ENCODE data around the gene PEX11A. TPM values are rescaled to one million over a fixed set of nuclear protein-coding genes. Genes with fewer than 3 reads are reported as not detected.

The PEX11A gene
- total and polyA plus RNA-seq, 2 donors (not counting 3 experiments of a cell fraction or from before 2014, with no cell fraction given): 3.2 to 4.4 TPM

- H2AFZ ChIP-seq (ENCODE audit: low read depth, low read length): peak overlapping the region; percentile 47
- peak; percentile 86 for DNase-seq (ENCODE audit: low read depth, low spot score)
- no peak overlapping the region for H3K9ac ChIP-seq (replicated peaks; ENCODE audit: extremely low read depth, insufficient read depth, low read length)
- BruUV-seq (replicated peaks): no TSS peak
- H3K9me3 ChIP-seq (replicated peaks; ENCODE audit: control insufficient read depth, insufficient read depth, low read length): no peaks in the 10 kb centered on the region
- ChIA-PET CTCF (interaction anchor here (0.5 to 3.1 kb wide), 41 partner anchors 9 to 481 kb away, joined by 3 to 99 read pairs (median 6); partner anchors contain the start of genes AP3S2, ARPIN and MESP1), POLR2A (no interaction called here)
- dilution Hi-C loops (cut with MboI; ENCODE audit: extremely low pct_ligation_motif_present, low sequenced_read_pairs): no loop called here
- intact Hi-C loops (cut with micrococcal nuclease): loop anchor here (1.0 kb wide), 5 partner anchors 20 to 347 kb away; no protein-coding TSS in a partner anchor
- H3K4me2 ChIP-seq (ENCODE audit: insufficient read depth, low read length): no peak overlapping the region
- H3K79me2 ChIP-seq (ENCODE audit: control insufficient read depth, insufficient read depth, low read length): no peaks in the 10 kb centered on the region
- no peak overlapping the region for H3K27ac ChIP-seq (ENCODE audit: insufficient read depth, low read depth, low read length)
- no peak for TF ChIP-seq POLR2A (IDR thresholded peaks at IDR 0.05; ENCODE audit: low read depth, low read length)
- no peak for TF ChIP-seq EZH2 (IDR thresholded peaks at IDR 0.05; ENCODE audit: borderline replicate concordance, low read depth, low read length, severe bottlenecking)
- peak; percentile 75 to 77 for TF ChIP-seq CTCF (IDR thresholded peaks at IDR 0.05; ENCODE audit: extremely low read depth in 1 of 2, insufficient read depth in 1 of 2, low read depth in 1 of 2, low read length in 2 of 2)
- no peak for TF ChIP-seq FOS (IDR thresholded peaks at IDR 0.05; ENCODE audit: borderline replicate concordance, insufficient read depth, low read length)
- no peaks in the 10 kb centered on the region for H3K4me1 ChIP-seq (ENCODE audit: control insufficient read depth, extremely low read depth, insufficient read depth, low read length)
- peaks cover 3 to 4% of the 10 kb centered on the region in 2 experiments for H3K27me3 ChIP-seq (ENCODE audit: control insufficient read depth in 2 of 2, insufficient read depth in 2 of 2, low read length in 2 of 2)
- H4K20me1 ChIP-seq (replicated peaks; ENCODE audit: control insufficient read depth, extremely low read depth, insufficient read depth, low read length): no peaks in the 10 kb centered on the region
- H3K4me3 ChIP-seq (replicated peaks in 1 of 3; ENCODE audit: insufficient read depth in 1 of 3, low read depth in 1 of 3, low read length in 3 of 3): no peak overlapping the region
- H3K9me1 ChIP-seq (replicated peaks; ENCODE audit: control insufficient read depth, extremely low read depth, insufficient read depth, low read length): no peaks in the 10 kb centered on the region
- peak; percentile 94 for FAIRE-seq
- H3K36me3 ChIP-seq (ENCODE audit: control insufficient read depth in 2 of 2, extremely low read depth in 1 of 2, insufficient read depth in 2 of 2, low read length in 2 of 2): no peaks in the 10 kb centered on the region
Measured at GRCh38 chr15:89740137-89740536, 49.6 kb upstream of the PEX11A start.

- no peaks in the 10 kb centered on the region for H4K20me1 ChIP-seq (replicated peaks; ENCODE audit: control insufficient read depth, extremely low read depth, insufficient read depth, low read length)
- DNase-seq (ENCODE audit: low read depth, low spot score) (no peak), FAIRE-seq (no peak)
- no peaks in the 10 kb centered on the region for H3K9me3 ChIP-seq (replicated peaks; ENCODE audit: control insufficient read depth, insufficient read depth, low read length)
- H3K79me2 ChIP-seq (ENCODE audit: control insufficient read depth, insufficient read depth, low read length): no peaks in the 10 kb centered on the region
- dilution Hi-C loops (cut with MboI; ENCODE audit: extremely low pct_ligation_motif_present, low sequenced_read_pairs): no loop called here
- BruUV-seq (replicated peaks): no TSS peak
- POLR2A ChIA-PET: no interaction called here
- intact Hi-C loops (cut with micrococcal nuclease): no loop called here
- no peak overlapping the region for H3K27ac ChIP-seq (ENCODE audit: insufficient read depth, low read depth, low read length)
- H3K9me1 ChIP-seq (replicated peaks; ENCODE audit: control insufficient read depth, extremely low read depth, insufficient read depth, low read length): no peaks in the 10 kb centered on the region
- peaks cover 18 to 21% of the 10 kb centered on the region in 2 experiments for H3K27me3 ChIP-seq (ENCODE audit: control insufficient read depth in 2 of 2, insufficient read depth in 2 of 2, low read length in 2 of 2)
- CTCF ChIA-PET: interaction anchor here (1.9 kb wide), 1 partner anchor 139 kb away, joined by 5 read pairs; no protein-coding TSS in a partner anchor
- H3K4me3 ChIP-seq (replicated peaks in 1 of 3; ENCODE audit: insufficient read depth in 1 of 3, low read depth in 1 of 3, low read length in 3 of 3): no peak overlapping the region
- no peak overlapping the region for H3K4me2 ChIP-seq (ENCODE audit: insufficient read depth, low read length)
- no peaks in the 10 kb centered on the region for H3K36me3 ChIP-seq (ENCODE audit: control insufficient read depth in 2 of 2, extremely low read depth in 1 of 2, insufficient read depth in 2 of 2, low read length in 2 of 2)
- H3K4me1 ChIP-seq (ENCODE audit: control insufficient read depth, extremely low read depth, insufficient read depth, low read length): no peaks in the 10 kb centered on the region
- TF ChIP-seq CTCF (IDR thresholded peaks at IDR 0.05; ENCODE audit: extremely low read depth in 1 of 2, insufficient read depth in 1 of 2, low read depth in 1 of 2, low read length in 2 of 2): no peak
- TF ChIP-seq EZH2 (IDR thresholded peaks at IDR 0.05; ENCODE audit: borderline replicate concordance, low read depth, low read length, severe bottlenecking): no peak
- TF ChIP-seq POLR2A (IDR thresholded peaks at IDR 0.05; ENCODE audit: low read depth, low read length): no peak
- no peak for TF ChIP-seq JUN (IDR thresholded peaks at IDR 0.05; ENCODE audit: borderline replicate concordance, insufficient read depth, insufficient read length, low read depth)
- TF ChIP-seq MAX (IDR thresholded peaks at IDR 0.05; ENCODE audit: insufficient read depth, insufficient read length): no peak
- TF ChIP-seq MYC (IDR thresholded peaks at IDR 0.05; ENCODE audit: low read depth, low read length): no peak
- no peak for TF ChIP-seq FOS (IDR thresholded peaks at IDR 0.05; ENCODE audit: borderline replicate concordance, insufficient read depth, low read length)
- no peak for TF ChIP-seq POLR2AphosphoS5 (IDR thresholded peaks at IDR 0.05; ENCODE audit: insufficient read depth, low read depth, low read length)
- TF ChIP-seq GATA2 (IDR thresholded peaks at IDR 0.05; ENCODE audit: insufficient read depth, insufficient read length, low read depth, low read length): no peak
- H3K9ac ChIP-seq (replicated peaks; ENCODE audit: extremely low read depth, insufficient read depth, low read length): no peak overlapping the region
- H2AFZ ChIP-seq (ENCODE audit: low read depth, low read length): no peak overlapping the region
Measured at GRCh38 chr15:89735773-89736172, 45.2 kb upstream of the PEX11A start.
